Activated CD4-positive, alpha-beta T cell treated with anti-CD3 and anti-CD28 coated beads, Interleukin-2, amount 50 U/mL, for 24 hours (primary cell): Measurements from ENCODE around the gene ZNRF2.
A peak's percentile ranks its signal among the peaks of the same experiment; 100 is the strongest.
"Not testable (repeated sequence)": the region's sequence is repeated elsewhere in the genome, so short reads cannot be mapped to it uniquely, and the experiment has no call there.

Source experiments
- DNase-seq, 2 donors: peaks; one replicate each; pipeline ENCODE4 v3.0.0-alpha.2; 2020; ENCODE audit warnings: low read depth in 1 of 2, low spot score in 1 of 2

The ZNRF2 gene

DNA sequence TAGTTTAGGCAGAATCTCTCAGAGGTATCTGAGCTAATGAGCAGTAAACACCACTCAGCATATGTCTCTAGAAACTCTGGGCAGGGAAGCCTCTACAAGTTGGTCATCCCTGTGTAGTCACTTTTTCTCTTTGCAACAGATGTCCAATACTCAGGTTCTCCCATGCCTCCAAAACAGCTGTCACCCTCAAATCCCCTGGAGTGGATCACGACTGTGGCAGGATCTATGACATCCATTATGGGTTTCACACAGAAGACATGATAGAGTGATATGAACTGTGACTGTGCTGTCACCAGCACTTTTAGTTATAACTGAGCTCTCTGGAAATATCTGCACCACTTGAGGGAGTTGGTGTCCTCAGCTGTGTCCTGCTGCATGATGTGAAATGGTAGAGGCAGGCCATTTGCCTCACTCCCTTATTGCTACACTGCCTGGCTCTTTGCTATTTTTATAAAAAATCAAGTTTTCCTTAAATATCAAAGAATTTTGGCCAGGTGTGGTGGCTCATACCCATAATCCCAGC is 24.1 kb upstream of the ZNRF2 start:
- DNase-seq = no peak

DNA sequence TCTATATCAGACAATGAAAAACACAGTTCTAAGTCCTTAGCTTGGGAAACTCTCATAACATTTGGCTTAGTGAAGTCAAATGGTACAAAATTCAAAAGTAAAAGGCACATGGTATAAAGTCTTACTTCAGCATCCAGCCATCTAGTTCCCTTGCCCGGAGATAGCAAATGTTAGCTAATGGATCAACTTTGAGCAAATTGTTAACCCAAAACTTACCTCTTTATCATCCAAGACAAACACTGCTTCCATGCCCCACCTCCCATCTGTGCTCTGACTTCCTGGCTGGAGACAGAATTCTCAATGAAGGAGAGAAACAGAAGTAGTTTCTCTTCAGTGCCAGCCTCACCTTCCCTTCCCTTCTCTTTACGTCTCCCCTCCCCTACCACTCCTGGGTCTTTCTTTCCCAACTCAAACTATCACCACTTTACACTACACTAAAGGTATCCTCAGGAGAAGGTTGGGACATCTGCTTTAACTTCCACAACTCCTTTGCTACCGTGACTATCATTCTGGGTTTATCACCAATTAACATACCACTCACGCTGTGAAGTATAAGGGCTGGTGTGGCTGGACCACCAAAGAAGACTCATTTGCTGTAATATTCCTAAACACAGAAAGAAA is 21.2 kb upstream of the ZNRF2 start:
- no peak for DNase-seq

DNA sequence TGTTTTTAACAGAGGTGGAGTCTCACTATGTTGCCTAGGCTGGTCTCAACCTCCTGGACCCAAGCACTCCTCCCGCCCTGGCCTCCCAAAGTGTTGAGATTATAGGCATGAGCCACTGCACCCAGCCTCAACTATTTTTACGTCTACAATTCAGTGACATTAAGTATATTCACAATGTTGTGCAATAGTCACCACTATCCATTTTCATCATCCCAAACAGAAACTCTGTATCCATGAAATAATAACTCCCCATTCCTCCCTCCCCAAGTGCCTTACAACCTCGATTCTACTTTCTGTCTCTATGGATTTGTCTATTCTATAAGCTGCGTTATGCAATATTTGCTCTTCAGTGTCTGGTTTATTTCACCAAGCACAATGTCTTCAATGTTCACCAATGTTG is 20.3 kb upstream of the ZNRF2 start:
- no peak for DNase-seq

DNA sequence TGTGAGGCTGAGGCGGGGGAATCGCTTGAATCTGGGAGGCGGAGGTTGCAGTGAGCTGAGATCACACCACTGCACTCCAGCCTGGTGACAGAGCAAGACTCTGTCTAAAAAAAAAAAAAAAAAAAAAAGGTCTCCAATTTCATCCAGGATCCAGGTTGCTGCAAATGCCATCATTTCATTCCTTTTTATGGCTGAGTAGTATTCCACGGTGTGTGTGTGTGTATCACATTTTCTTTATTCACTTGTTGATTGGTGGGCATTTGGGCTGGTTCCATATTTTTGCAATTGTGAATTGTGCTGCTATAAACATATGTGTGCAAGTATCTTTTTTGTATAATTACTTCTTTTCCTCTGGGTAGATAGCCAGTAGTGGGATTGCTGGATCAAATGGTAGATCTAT is 19.2 kb upstream of the ZNRF2 start:
- DNase-seq = not testable (repeated sequence)

DNA sequence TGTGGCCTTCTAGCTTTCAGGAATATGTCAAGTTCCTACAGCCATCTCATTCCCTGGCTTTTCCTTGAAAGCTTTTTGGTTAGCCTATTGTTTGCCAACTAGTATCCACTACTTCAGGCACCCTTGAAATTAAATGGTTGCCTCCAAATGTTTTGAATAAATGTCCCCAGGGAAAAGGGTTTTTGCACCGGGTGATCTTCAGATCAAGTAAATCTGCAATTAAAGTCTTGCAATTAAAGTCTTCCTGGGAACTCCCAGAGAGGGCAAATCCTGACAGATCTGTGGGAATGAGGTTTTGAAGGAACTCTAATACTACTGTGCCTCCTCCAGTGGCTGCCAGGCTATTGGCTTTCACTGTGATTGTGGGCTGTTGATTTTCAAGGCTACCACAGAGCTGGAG is 17.7 kb upstream of the ZNRF2 start:
- DNase-seq = no peak

DNA sequence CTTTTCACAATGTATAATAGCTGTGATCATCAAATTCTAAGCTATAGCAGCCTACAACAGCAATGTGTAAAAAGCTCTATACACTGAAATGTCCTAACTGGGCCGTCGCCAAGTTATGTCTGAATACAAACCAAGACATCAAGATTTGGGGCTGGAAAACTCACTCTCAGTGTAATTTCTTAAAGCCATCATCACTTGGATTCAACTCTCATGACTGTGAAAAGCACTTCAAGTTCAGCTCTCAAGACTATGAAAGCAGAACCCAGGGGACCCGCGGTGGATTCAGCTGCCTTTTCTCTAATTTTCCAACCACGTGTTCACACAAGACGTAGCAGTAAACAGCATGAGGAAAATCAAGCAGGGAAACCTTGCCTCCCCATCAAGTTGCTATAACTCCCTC is 15.8 kb upstream of the ZNRF2 start:
- DNase-seq = no peak

DNA sequence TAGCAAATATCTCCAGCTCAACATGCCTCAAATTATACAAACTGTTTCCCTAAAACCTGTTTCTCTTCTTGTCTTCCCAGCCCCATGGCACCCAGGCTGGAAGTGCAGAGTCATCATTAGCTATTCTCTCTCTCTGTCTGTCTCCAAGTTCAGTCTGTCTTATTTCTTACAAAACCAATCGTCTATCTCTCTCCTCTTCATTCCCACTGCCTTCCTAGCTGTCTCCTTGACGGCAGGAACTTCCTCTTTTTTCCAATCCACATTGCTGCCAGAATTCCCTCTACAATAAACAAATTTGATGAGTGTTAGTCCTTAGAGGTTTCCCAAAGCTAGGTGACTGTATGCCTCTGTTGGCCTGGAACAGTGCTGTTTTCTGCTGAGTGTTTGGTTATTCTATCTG is 14.9 kb upstream of the ZNRF2 start:
- no peak for DNase-seq

DNA sequence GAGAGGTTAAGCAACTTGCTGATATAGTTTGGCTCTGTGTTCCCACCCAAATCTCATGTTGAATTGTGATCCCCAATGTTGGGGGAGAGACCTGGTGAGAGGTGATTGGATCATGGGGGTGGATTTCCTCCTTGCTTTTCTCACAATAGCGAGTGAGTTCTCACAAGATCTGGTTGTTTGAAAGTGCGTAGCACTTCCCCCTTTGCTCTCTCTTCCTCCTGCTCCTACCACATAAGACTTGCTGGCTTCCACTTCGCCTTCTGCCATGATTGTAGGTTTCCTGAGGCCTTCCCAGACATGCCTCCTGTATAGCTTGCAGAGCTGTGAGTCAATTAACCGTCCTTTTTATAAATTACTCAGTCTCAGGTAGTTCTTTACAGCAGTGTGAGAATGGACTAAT is 13.5 kb upstream of the ZNRF2 start:
- no peak for DNase-seq

DNA sequence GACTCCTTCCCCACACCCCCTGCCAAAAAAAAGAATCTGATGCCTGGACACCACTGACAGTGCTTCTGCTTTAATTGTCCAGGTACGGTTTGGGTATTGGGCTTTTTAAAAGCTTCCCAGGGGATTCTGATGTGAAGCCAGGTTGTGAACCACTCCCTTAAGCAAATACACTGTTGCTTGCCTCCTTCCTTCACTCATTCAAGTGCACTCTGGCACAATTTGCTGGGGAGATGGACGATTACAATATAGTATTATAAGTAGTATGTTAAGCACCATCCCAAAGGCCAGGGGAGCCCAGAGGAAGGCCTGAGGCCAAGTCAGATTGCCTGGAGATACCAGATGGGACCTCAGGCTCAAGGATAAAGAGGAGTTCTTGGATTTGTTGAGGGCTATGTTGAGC is 12.3 kb upstream of the ZNRF2 start:
- DNase-seq = no peak

DNA sequence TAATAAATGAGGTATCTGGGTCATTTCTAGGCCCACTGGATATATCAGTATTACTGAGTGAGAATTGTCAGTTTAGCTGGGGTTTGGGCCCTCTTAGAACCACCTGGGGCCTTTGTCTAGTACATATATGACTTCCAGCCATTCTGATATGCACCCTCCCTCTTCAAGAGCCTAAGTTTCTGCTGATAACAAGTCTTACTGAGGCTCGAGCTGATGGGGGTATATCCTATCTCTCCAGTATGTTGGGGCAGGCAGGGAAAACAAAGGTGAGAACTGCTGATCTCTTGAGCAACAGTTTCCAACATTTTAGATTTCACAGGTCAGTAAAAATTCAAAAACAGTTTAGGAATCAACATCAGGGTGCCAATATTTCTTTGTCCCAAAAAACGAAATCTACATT is 10.8 kb upstream of the ZNRF2 start:
- no peak for DNase-seq

DNA sequence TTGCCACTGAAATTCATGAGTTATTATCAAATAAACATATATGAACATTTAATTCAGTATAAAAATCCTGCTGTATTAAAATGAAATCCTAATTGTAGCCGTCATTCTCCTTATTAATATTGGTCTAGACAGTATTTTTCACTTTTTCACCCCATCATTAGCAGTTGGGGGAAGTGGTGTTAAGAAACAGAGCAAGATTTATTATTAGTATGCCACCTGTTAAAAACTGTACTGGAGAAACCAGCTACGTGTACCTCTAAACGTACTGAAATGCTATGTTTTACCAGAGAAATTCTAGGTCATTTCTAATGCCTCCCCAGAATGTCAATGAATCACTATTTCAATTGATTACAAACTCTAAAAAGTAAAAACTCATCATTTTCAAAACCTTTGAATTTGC is 9.8 kb upstream of the ZNRF2 start:
- DNase-seq = no peak

DNA sequence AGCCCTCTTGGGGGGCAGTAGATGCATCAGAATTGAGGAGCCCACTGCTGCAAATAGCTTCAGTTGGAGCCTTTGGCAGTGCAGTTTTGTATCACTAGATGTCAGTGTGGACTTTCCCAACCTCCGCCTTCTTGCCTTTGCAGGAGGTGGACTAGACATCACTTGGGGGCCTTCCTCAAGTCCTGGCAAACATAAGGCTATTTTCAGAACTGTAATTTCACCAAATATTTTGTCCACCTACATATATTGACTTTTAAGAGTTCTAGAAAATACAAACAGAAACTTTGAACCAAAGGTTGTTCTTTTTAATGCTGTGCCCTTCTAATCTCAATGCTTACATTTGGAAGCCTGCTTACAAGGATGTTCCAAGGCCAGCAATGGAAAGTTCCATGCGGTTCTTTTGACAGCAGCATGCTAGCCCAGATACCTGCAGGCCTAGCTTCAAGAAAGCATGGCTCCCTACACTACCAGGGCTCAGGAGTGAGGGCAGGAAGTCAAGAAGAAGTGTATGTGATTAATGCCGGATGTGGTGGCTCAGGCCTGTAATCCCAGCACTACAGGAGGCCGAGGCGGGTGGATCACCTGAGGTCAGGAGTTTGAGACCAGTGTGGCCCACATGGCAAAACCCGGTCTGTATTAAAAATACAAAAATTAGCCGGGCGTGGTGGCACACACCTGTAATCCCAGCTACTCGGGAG is 8.0 kb upstream of the ZNRF2 start:
- DNase-seq = peak in 1 of 2 donors; percentile 39

DNA sequence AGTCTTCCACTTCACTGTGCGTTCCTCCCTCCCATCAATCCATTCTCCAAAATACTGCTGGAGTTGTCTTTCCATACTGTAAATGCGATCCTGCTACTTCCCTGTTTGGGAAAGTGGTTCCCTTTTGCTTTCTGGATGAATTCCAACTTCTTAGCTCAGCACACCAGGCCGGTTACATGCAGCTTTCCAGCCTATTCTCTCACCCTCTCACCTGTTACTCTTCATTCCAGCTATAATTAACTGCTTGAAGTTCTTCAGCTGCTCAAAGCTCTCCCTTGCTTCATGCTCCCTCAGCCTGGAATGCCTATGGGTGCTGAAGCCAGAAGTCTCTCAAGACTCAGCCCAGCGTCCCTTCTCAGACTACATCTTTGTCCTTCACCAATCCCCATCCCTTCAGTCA is 6.0 kb upstream of the ZNRF2 start:
- DNase-seq = no peak

DNA sequence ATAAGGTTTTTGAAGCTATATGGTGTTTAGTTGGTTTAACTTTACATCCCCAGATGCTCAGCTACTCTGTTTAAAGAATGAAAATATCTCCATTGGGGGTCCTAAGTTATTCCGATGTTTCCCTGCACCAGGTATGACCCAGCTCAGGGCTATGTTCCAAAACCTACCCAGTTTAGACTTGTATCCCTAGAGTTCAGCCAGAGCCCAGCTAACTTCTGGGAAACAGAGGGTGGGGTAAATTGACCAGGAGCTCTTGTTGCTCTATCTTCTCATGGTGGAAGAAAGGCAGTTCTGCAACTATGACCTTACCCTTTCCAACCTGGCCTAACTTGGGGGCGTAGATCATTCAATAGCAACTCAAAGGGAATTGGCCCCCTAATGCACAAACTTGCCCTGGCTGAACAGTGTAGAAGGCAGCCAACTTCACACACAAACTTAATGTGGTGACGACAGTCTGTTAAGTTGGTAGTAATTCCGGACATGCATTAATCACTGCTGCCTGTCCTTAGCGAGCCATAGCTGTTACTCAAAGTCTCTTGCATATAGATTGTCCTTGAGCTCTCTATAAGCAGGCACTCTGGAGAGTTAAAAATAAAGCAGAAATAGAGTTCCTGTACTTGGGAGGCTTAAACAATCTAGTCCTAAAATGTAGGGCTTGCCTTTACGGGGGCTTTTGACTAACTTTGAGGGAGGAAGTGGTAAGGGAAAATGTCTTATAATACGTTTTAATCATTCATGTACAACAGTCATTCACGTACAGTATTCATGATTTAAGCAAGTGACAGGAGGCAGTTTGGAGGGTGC is 5.3 kb upstream of the ZNRF2 start:
- DNase-seq = no peak

DNA sequence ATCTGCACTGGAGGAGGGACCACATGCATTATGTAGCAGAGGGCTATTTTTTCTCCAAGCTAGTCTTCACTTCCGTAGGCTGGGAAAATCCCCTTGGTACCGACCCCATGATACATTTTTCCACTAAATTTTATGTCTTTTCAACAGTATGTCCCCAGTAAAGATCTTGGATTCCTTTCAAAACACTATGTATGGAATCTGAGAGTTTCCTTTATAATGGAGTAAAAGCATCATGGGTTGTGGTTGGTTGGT is 4.8 kb upstream of the ZNRF2 start:
- DNase-seq = no peak

DNA sequence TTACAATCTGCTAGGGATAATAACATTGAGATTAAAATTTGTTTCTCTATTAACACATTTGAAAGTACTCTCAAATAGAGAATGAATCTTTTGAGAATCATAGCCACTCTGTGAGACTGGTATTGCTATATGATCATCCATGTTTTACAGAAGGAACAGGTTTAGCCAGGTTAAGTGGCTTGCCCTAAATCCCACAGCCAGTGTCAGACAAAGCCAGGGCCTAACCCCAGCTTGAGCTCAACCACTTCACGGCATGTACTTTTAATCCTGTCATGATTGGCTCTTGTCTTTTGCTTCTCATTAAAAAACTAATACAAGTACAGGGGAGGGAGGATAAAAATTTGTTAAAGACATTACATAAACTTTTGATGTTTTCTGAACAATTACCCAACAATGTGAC is 3.8 kb upstream of the ZNRF2 start:
- DNase-seq = no peak

DNA sequence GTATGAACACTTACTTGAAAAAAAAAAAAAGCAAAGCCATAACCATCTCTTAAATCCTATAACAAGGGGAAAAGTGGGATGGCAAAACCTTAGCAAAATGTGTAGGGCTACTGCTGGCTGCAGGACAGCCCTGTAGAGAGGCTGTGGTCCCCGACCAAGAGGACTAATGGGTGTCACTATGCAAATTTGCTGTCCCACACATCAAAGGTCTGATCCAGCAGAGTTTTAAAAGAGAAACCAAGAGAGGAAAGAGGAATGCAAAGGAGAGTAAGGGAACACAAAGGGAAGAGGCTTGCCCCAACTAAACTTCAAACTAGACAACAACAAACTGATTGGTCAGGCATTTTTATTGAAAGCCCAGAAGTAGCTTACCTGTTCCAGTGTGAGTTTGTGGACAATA is 3.1 kb upstream of the ZNRF2 start:
- DNase-seq = no peak

DNA sequence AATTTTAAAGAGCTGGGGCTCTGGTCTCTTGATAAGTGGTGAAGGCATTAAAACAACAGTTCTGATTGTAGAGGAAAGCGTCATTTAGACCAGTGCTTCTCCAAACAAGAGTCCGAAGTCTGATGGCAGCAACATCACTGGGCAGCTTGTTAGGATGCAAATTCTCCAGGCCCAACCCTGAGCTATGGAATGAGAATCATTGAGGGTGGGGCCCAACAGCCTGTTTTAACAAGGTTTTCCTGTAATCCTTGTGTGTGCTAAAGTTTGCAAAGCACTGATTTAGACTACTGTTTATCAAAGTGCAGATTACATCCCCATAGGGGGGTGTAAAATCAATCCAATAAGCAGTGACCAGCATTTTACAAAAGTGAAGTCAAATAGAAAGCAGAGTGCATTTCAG is 2.6 kb upstream of the ZNRF2 start:
- DNase-seq = no peak

DNA sequence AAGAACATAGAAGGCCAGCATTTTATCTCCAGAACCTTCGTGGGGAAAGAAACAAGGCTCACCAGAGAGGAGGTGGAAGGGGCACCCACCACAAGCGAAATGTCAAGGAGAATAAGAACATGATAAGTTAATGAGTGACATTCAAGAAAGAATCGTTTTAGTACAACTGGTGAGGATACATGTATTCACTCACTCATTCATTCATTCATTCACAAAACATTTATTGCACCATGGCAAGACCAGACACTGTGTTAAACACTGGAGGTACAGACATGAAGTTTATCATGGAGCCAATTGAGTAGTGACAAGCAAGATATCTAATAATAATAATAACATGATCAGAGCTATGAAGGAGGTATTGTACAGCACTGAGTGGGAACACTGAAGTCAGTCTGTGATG is 1.7 kb upstream of the ZNRF2 start:
- no peak for DNase-seq

DNA sequence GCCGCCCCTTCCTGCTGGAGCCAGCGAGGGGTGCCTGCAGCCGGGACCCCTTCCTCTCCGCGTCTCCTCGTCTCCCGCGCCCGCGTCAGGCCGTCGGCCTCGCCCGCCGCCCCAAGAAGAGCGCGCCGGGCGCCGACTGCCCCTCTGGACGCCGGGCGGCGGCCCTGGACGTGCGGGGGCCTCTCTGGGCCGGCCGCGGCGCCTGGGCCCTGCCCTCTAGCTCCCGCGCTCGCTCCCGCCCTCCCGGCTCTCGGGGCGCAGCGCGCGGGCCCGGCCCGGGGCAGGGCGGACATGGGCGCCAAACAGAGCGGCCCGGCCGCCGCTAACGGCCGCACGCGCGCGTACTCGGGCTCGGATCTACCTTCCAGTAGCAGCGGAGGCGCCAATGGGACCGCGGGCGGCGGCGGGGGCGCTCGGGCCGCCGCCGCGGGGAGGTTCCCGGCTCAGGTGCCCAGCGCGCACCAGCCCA is 704 bp downstream of the ZNRF2 start:
- DNase-seq = peak in 1 of 2 donors; percentile 4

DNA sequence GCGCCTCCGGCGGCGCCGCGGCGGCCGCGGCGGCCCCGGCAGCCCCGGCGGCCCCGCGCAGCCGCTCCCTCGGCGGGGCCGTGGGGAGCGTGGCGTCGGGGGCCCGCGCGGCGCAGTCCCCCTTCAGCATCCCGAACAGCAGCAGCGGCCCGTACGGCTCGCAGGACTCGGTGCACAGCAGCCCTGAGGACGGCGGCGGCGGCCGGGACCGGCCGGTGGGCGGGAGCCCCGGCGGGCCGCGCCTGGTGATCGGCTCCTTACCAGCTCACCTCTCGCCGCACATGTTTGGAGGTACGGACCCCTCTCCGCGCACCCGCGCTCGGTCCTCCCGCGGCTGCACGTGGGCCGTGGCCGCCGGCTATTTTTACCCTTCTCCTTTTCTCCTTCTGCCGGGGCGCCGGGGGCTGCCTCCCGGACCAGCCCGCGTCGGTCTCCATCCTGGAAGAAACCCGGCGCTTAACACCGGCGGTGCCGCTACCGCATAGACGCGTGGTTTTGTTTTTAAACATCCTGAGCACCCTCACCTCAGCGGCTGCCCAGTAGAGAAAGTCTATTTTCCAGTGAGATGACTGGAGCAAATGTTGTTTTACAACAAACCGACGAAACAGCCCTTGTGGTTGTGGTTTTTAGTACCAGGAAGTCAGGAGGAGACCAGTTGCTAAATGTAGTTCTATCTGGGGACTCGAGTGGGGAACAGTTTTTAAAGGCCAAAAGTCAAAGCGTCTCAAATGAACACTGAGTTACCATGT is 1.3 kb downstream of the ZNRF2 start:
- peak; percentile 27 to 49 for DNase-seq

DNA sequence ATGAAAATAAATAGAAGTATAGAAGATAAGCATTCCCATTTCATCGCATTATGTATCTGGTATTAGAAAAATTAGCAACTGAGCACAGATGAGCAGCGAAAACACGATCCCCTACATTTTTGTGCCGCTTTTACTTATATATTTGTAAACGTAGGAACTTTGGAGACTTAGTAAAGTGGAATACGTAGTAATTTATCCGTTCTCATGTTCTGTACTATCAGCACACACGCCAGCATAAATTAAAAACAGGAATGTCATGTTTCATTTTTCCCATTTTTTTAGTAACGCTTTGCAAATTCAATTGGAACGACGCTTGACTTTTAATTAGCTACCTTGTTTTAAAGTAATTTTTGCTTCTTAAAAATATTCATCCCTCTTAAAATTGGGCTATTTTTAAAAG is 2.4 kb downstream of the ZNRF2 start:
- no peak for DNase-seq
